Right ventricle myocardium superior (tissue), 1 donor: Measurements from ENCODE around the gene LDLRAP1. TPM values are rescaled to one million over a fixed set of nuclear protein-coding genes. Genes with fewer than 3 reads are reported as not detected.
"Not testable (repeated sequence)": the region's sequence is repeated elsewhere in the genome, so short reads cannot be mapped to it uniquely, and the experiment has no call there.

Source experiments
- ATAC-seq: fragments of 200-7000 bp; cut with Tn5 transposase; one replicate; pipeline ENCODE4 v1.9.1; 2020; ENCODE audit warnings: mild to moderate bottlenecking; ENCODE audit not compliant: poor library complexity
- DNase-seq: peaks from one replicate; pipeline ENCODE4 v3.0.0-alpha.2; 2020
- intact Hi-C: fragments of 100-400 bp; cut with DNase I; formaldehyde crosslinking; loops from one replicate; pipeline ENCODE4 v1.11.2; 2022
- total RNA-seq: library from RNA; stranded (reverse); fragmentation: NEBNext Ultra II Directional; extraction: Animal tissue kit (Norgen Biotek cat#: 25700); gene quantifications from one replicate; pipeline ENCODE4 v1.2.1, GENCODE V29; 2021
- donor health status: DM: no; HTN: yes; CAD: no; lungs with severe emphysema.

The LDLRAP1 gene
- total RNA-seq, 1 donor from 2014 or later = 11.8 TPM

DNA sequence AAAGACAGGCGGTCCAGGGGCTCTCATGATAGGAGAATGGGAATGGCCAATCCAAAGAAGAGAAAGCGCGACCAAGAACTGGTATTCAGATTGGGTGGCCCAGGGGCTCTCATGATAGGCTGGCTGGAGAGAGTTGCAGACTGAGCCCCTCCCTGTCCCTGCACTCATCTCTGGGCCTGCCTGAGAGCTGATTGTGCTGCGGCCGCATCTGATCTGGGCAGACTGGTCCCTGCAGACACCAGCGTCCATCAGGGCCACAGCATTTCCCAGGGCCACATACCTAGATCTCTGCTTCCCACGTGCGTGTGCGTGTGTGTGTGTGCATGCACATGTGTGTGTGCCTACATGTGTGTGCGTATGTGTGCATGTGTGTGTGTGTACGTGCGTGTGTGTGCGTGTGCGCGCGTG lies 42.8 kb downstream of the LDLRAP1 start:
- intact Hi-C loops = no loop called here
- no peak for DNase-seq
- no peak for ATAC-seq

DNA sequence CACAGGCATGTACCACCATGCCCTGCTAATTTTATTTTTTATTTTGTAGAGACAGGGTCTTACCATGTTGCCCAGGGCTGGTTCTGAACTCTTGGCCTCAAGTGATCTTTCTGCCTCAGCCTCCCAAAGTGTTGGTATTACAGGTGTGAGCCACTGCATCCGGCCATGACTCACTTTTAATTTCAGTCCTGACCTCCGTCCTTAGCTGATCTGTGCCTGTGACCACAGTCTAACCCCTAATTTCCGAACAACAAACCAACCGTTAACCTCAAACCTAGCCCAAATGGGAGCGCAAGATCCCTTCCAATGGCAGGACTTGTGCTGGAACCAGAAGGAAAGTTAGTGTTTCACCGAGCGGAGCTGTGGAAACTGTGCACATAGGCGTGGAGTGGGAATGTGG lies 43.9 kb downstream of the LDLRAP1 start:
- DNase-seq = no peak
- ATAC-seq = no peak
- intact Hi-C loops = no loop called here

DNA sequence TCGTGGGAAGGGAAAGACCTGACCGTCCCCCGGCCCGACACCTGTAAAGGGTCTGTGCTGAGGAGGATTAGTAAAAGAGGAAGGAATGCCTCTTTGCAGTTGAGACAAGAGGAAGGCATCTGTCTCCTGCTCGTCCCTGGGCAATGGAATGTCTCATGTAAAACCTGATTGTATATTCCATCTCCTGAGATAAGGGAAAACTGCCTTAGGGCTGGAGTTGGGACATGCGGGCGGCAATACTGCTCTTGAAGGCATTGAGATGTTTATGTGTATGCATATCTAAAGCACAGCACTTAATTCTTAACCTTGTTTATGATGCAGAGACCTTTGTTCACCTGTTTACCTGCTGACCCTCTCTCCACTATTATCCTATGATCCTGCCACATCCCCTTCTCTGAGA lies 44.8 kb downstream of the LDLRAP1 start:
- DNase-seq, intact Hi-C loops: not testable (repeated sequence)

DNA sequence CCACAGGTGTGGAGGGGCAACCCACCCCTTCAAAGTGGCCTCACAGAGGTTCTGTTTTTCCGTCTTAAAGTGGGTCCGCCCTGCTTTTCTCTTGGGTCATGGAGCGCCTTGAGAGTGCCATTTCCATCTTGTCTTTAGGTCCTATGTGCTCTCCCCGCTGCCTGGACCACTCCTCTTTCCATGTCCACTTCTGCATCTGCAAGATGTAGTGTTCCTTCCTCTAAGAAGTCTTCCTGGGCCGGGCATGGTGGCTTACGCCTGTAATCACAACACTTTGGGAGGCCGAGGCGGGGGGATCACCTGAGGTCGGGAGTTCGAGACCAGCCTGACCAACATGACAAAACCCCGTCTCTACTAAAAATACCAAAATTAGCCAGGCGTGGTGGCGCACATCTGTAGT lies 45.4 kb downstream of the LDLRAP1 start:
- intact Hi-C loops, DNase-seq, ATAC-seq: not testable (repeated sequence)

More for the DNA sequence above, 44.8 kb downstream of the LDLRAP1 start:
- ATAC-seq = not testable (repeated sequence)

DNA sequence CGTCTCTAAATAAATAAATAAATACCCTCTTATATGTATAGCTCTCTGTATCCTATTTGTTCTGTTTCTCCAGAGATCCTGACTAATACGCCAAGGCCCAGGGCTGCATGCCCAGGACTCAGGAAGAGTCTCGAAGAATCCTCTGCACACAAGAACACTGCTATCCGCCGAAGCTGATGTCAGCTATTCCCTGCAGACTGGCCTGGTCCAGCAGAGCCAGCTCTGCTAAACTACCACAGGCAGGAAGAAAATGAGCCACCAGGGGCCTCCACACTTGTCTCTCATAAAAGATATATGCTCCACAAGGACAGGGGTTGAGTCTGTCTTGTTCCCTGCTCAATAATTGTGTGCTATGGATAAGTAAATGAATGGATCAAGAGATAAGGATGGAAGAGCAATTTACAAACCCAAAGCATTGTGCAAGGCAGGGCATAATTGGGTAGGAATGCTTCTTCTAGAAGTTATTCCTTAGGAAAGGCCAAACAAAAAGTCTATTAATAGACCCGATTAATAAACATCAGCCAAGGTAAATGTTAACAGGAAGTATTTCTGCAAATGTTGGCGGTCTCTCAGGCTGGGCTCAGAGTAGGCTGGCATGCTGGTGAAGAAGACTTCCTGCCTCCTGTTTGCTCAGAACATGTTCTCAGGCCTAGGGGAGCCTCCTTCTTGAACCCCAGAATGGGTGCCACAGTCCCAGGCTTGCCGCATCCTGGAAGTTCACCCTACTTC lies 46.9 kb downstream of the LDLRAP1 start:
- DNase-seq (peak; percentile 78), ATAC-seq (peak; percentile 76)
- intact Hi-C loops = no loop called here

DNA sequence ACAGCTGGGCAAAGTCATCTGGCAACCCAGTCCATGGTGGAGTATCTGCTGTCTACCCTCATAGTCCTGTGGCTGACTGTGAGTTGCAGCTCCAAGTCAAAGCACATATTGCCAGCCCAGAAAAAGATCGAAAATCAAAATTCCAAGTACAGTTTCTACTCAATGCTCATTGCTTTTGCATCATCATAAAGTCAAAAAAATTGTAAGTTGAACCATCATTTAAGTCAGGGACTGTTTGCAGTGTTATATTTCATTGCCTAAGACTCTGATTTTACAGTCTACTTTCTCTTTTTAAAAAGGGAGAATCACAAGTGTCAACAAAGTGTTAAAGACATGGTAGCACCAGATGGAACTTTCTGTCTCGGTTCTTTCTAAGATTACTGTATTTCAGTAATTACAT lies 50.5 kb downstream of the LDLRAP1 start:
- intact Hi-C loops = no loop called here
- ATAC-seq (no peak), DNase-seq (no peak)

DNA sequence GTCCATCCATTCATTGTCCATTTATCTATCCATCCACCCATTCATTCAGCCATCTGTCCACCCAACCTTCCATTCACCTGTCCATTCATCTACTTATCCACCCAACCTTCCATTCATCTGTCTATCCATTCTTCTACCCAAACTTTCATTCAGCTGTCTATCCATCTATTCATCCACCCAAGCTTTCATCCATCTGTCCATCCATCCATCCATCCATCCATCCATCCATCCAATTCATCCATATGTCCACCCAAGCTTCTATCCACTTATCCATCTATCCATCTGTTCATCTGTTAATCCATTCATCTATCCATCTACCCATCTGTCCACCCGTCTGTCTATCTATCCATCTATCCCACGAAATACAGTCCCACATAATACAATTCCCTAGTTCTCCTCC lies 51.6 kb downstream of the LDLRAP1 start:
- ATAC-seq (no peak), DNase-seq (no peak)
- intact Hi-C loops = no loop called here

DNA sequence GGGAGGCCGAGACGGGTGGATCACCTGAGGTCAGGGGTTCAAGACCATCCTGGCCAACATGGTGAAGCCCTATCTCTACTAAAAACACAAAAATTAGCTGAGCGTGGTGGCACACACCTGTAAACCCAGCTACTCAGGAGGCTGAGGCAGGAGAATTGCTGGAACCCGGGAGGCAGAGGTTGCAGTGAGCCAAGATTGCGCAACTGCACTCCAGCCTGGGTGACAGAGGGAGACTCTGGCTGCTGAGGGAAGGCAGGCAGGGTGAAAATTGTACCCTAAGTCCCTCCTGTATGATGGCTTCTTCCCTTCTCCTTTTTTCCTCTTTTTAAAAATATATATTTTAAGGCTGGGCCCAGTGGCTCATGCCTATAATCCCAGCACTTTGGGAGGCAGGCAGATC lies 53.2 kb downstream of the LDLRAP1 start:
- intact Hi-C loops, DNase-seq: not testable (repeated sequence)

DNA sequence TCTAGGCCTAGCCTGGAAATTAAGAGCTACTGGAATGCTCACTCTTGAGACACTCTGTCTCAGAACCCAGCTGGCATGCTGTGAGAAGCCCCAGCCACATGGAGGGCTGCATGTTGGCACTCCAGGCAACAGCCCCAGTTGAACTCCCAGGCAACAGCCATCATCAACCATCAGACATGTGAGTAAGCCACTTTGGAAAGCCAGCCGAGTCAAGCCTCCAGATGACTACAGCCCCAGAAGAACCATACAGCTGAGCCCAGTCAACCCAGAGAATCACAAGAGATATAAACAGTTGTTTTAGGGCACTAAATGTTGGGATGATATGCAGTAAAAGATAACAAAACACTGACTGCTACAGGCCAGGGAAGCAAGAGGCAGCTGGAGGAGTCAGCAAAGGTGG lies 55.5 kb downstream of the LDLRAP1 start:
- ATAC-seq (no peak), DNase-seq (no peak)
- intact Hi-C loops = no loop called here

More for the DNA sequence above, 53.2 kb downstream of the LDLRAP1 start:
- not testable (repeated sequence) for ATAC-seq

DNA sequence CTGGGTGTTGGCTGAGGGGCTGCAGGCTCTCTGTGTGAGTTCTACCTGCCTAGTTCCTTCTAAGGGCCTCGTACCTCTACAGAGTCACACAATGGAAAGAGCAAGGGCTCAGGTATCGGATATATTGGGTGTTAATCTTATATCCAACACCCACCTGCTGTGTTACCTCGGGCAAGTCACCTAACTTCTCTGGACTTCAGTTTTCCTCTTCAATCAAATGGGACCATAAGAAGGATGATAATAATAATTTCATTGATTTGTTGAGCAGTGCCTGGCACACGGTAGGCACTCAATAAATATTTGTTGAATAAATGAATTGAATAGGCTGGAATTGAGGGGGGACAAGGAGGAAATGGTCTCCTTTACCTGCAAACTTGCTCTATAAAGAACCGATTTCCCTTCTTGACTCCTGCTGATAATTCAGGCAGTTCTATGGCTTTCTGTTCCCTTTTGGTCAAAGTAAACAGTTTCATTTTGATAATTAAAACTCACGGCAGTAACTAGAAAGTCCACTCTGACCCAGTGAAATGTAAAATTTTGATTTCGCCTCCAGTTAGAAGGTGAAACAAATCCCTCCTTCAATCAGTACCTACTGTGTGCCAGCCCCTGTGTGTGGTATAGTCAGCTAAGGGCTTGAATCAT lies 56.7 kb downstream of the LDLRAP1 start:
- DNase-seq = no peak
- no peak for ATAC-seq
- intact Hi-C loops = no loop called here

DNA sequence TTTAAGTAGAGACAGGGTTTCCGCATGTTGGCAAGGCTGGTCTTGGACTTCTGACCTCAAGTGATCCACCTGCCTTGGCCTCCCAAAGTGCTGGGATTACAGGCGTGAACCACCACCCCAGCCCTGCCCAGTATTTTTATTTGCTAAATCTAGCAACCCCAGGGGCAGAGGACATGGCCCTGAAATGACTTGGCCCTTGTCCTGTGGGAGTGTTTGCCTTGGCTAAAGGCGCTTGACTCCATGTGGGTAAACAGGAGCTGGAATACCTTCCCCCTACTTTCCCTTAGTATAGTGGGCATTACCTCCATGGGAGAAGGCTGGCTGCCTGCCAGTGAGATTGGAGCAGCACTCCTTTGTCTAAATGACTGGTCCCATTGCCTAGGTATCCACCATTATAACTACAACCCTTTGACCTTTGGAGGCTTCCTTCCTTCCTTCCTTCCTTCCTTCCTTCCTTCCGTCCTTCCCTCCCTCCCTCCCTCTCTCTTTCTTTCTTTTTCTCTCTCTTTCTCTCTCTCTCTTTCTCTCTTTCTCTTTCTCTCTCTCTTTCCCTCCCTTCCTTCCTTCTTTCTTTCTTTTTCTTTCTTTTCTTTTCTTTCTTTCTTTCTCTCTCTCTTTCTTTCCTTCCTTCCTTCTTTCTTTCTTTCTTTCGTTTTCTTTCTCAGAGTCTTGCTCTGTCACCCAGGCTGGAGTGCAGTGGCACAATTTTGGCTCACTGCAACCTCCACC lies 57.7 kb downstream of the LDLRAP1 start:
- DNase-seq, ATAC-seq, intact Hi-C loops: not testable (repeated sequence)

DNA sequence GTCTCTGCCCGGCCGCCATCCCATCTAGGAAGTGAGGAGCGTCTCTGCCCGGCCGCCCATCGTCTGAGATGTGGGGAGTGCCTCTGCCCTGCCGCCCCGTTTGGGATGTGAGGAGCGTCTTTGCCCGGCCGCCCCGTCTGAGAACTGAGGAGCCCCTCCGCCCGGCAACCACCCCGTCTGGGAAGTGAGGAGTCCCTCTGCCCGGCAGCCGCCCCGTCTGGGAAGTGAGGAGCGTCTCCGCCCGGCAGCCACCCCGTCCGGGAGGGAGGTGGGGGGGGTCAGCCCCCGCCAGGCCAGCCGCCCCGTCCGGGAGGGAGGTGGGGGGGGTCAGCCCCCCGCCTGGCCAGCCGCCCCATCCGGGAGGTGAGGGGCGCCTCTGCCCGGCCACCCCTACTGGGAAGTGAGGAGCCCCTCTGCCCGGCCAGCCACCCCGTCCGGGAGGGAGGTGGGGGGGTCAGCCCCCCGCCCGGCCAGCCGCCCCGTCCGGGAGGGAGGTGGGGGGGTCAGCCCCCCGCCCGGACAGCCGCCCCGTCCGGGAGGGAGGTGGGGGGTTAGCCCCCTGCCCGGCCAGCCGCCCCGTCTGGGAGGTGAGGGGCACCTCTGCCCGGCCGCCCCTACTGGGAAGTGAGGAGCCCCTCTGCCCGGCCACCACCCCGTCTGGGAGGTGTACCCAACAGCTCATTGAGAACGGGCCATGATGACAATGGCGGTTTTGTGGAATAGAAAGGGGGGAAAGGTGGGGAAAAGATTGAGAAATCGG lies 60.6 kb downstream of the LDLRAP1 start:
- ATAC-seq, intact Hi-C loops, DNase-seq: not testable (repeated sequence)

DNA sequence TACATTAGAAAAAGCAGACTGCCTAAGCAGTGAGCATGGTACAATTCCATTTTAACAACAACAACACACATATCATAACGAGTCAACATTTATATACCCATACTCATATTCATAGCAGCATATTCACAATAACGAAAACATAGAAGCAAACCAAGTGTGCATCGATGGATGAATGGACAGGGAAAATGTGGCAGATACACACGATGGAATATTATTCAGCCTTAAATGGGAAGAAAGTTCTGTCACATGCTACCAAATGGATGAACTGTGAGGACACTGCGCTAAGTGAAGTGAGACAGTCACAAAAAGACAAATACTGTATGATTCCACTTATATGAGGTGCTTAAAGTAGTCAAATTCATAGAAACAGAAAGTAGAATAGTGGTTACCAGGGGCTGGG lies 63.7 kb downstream of the LDLRAP1 start:
- ATAC-seq = no peak
- no peak for DNase-seq
- intact Hi-C loops = loop anchor here (5.0 kb wide), 1 partner anchor 190 kb away; no protein-coding TSS in a partner anchor

DNA sequence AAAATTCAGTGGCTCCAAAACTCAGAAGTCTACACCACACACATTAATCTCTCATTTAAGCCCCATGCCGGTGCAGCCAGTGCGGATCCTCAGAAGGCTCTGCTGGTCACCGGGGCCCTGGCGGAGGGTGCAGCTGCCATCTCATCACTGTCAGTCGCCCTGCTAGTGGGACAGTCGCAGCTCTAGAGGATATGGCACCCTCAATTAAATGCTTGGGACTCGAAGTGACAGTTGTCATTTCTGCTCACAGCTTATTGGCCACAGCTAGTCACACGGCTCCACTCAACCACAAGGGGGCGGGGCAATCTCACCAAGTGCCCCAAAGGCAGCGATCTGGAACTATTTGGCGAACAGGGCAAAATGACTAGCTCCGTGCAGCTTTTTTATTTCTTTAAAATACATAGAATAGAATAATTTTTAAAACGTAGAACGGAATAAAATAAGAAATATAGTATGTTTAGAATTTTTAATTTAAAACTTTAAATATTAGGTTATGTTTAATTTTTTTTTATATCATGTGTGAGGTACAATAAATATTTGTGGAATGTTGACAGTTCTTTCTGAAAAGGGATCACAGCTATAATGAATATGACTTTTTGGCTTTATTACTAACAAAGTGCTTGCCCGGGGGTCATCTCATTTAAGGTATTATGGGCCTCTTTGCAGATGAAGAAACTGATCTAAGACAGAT lies 65.2 kb downstream of the LDLRAP1 start:
- peak; percentile 93 for DNase-seq
- intact Hi-C loops = loop anchor here (5.0 kb wide), 1 partner anchor 189 kb away; no protein-coding TSS in a partner anchor
- peak; percentile 94 for ATAC-seq

DNA sequence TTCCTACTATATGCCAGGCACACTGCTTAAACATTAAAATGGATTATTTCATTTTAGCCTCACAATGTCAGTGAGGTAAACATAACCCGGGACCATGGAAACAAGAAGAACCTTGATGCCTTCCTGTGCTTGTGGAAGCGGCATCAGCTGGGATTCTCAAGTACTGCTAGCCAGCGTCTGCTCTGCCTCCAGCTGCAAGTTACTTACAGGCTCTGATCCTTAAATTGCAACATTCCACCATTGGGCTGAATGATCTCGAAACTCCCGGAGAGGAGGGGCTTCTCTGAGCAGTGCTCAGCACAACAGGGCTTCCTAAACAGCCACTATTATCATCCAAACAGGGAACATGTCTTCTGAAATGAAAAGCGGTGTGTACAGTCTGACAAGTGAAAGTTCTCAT lies 66.5 kb downstream of the LDLRAP1 start:
- peak; percentile 32 for ATAC-seq
- intact Hi-C loops = loop anchor here (5.0 kb wide), 2 partner anchors 187 to 202 kb away; no protein-coding TSS in a partner anchor
- DNase-seq = no peak

DNA sequence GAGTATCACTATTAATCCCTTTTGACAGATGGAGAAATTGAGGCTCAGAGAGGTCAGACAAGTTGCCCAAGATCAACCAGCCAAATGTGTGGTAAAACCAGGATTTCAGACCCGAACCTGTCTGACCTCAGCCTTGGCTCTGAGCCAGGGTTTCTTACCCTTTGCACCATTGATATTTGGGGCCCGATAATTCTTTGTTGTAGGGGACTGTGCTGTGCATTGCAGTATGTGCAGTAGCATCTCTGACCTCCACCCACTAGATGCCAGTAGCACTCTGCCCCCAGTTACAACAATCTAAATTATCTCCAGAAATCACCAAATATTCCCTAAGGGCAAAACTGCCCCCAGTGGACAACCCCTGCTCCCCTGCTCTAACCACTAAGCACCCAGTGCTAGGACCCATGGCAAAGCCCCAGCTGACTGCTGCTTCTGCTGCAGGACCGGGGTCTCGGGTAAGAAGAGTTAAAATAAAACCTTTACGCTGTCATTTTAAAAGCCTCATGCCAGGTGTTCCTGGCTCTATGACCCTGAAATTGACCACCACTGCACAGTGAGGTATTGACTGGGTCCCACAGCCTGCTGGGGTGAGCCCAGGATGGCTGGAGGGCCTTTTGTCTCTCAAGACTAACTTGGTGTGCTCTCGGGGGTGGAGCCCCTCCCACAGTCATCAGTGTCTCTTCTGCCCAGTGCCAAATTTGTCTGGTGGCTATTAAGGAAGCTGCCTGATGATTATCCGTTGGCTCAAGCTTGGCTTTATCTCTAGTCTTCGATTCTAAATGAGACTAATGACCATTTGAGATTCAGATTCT lies 67.6 kb downstream of the LDLRAP1 start:
- no peak for ATAC-seq
- intact Hi-C loops = loop anchor here (5.0 kb wide), 1 partner anchor 201 kb away; no protein-coding TSS in a partner anchor
- no peak for DNase-seq

DNA sequence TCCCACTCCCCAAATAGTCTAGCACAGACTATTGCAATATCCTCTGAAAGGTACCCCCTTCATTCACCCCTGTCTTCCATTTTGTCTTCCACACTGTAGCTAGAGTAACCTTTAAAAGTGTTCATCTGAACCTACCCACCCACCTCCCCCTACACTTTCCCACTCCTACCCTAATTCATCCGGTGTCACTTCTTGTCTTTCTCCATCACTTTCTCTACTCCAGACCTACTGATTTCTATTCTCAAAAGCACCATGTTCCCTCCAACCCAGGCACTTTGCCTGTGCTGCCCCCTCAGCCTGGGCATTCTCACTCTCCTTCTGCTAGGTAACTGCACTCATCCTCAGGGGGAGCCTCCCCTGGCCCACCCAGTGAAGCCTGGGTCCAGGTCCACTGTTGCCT lies 68.4 kb downstream of the LDLRAP1 start:
- ATAC-seq = no peak
- DNase-seq = no peak
- intact Hi-C loops = loop anchor here (5.0 kb wide), 1 partner anchor 200 kb away; no protein-coding TSS in a partner anchor
